IPS-NIHi7 (cell line): ENCODE data around the gene KCTD17.

Experiments used
- DNase-seq: peaks from one replicate; pipeline ENCODE4 v3.0.0; 2012; ENCODE audit warnings: mixed read lengths; ENCODE audit errors: extremely low spot score

KCTD17 gene

DNA sequence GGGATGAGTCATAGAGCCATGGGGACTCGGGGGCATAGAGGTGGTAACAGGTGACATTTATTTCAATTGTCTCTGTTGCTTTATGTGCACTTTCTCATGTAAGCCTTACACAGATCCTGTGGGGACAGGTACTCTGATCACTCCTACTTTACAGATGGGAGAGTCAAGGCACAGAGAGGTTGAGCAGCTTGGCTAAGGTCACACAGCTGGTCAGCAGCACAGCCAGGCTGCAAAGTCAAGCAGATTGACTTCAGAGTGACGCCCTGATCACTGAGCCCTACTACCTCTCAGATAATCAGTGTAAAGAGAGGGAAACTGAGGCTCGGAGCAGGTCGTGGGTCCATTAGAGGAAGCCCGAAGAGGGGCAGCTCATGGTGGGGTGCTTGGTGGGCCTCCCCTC is 54.4 kb downstream of the KCTD17 start:
- no peak for DNase-seq

DNA sequence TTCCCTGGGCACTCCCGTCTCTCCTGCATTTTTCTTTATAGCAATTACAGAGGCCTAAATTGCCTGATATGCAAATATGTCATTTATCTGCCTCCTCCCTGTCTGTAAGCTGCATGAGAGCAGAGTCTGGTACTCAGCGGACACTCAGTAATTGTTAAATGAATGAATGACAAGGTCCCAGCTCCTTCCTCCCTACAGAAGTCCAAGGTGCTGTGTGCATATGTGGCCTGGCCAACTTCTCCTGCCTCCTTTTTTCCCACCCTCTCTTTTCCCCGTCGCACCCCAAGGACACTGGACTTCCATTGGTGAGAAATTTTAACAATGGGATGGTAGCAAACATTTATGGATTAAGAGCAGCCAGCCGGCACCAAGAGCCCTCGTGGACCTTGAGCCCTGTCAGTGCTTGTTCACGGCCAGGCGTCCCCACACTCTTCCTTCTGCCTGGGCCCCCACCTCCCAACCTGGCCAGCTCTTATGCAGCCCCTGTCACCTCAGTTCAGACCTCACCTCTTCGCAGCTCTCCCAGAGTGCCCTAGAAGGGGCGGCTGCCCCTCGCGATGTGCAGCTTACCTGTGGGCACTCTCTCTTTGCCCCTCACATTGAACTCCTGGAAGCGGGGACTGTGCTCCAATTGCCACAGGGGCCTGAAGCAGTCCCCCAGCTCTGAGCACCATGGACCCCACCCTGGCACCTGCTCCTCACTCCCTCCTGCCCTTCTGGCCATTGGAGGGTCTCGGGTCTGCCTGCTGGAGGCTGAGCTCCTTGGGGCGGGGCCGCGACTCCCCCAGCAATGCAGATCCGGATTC is 56.5 kb downstream of the KCTD17 start:
- DNase-seq, result no peak

DNA sequence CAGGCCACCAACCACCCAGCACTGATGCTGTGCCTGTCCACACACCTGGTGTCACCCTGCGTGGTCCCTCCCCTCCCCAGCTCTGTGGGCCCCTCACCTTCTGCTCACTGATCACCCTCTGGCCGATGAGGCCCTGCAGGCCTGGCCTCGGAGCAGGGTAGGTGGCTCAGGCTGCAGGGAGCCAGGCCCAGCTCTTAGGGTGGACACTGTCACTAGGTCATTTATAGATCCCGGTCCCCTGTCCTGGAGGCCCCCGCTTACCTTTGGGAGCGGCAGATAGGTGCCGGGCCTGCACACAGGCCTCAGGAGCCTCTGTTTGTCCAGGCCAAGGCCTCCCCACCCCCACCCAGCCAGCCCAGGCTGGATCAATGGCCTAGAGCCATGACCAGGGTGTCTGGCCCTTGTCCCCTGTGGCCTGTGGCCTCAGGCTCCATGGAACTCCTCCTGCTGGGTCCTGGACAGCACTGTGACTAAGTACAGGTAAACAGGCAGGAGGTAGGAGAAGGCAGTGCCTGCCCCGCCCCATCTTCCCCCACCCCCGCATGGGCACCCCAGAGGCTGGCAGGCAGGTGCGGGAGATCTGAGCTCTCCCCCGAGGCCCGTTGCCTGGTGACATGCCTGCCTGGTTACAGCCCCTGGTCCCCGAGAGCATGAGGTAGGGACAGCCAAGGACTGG is 57.8 kb downstream of the KCTD17 start, which contains the start of gene TMPRSS6:
Gene TMPRSS6, minus strand, starts transcription at position 472 of the 676 bp plus-strand sequence. CDS start 6,296 bp downstream, outside the sequence.
- DNase-seq, result no peak

DNA sequence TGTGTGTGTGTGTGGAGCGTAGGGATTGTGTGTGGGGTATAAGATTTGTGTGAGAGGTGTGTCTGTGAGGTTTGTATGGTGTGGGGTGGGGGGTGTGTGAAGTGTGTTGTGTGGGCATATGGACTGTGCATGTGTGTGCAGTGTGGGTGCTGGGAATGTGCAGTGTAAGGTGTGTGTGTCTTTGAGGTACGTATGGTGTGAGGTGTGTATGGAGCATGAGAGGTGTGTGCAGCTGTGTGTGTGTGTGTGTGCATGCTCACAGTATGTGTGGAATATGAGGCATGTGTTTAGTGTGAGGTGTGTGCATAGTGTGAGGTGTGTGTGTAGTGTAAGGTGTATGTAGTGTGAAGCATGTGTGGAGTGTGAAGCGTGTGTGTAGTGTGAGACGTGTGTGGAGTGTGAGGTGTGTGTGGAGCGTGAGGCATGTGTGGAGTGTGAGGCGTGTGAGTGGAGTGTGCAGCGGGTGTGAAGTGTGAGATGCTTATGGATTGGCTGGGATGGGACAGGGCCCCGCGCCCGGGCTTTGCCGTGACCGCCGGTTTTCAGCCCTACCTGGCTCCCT is 59.7 kb downstream of the KCTD17 start:
- DNase-seq, result no peak

DNA sequence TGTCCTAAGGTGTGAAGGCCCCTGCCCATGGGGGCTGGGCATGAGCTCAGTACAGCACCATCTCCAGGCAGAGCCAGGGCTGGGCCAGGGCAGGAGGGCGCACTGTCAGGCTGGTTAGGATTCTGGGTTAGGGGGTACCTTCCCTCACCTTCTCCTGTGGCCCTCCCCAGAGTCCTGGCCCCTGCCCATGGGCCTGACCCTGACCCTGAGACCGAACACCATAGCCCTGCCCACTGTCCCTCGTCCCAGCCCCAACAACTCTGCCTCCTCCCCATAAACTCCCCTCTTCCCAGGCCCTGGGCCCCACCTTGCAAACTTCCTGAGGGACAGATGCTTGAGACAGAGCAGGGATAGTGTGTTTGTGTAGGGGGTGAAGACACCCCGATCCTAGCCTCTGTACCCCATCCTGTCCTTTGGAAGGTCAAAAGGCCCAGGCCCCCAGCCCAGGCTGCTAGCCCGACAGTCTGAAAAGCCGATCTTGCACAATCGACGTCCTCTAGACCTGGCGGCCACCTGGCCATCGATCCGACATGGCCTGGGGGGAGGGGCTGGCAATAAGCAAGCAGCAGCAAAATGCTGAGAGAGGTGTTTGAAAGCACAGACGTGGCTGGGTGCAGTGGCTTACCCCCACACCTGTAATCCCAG is 60.7 kb downstream of the KCTD17 start:
- no peak for DNase-seq
